Fibroblast of pulmonary artery (primary cell): ENCODE results near the gene LPAR1.

Experiments
- DNase-seq: peaks from one replicate; pipeline ENCODE4 v3.0.0-alpha.2; 2010; ENCODE audit warnings: low read depth
- H3K4me3 ChIP-seq: replicated peaks from 2 replicates; pipeline ENCODE4 v1.5.1; 2011; ENCODE audit warnings: low read depth, mild to moderate bottlenecking, control low read depth, low read length, moderate library complexity
- TF ChIP-seq, protein P1 (sequence below): IDR thresholded peaks from 2 replicates; pipeline ENCODE4 v1.5.1; 2011; ENCODE audit warnings: mild to moderate bottlenecking, control low read depth, low read length, inconsistent platforms; ENCODE audit errors: missing control alignments

LPAR1 gene

GRCh38 chr9:111034898-111035539 is 3.3 kb downstream of the LPAR1 start:
- TF ChIP-seq, protein P1, sequence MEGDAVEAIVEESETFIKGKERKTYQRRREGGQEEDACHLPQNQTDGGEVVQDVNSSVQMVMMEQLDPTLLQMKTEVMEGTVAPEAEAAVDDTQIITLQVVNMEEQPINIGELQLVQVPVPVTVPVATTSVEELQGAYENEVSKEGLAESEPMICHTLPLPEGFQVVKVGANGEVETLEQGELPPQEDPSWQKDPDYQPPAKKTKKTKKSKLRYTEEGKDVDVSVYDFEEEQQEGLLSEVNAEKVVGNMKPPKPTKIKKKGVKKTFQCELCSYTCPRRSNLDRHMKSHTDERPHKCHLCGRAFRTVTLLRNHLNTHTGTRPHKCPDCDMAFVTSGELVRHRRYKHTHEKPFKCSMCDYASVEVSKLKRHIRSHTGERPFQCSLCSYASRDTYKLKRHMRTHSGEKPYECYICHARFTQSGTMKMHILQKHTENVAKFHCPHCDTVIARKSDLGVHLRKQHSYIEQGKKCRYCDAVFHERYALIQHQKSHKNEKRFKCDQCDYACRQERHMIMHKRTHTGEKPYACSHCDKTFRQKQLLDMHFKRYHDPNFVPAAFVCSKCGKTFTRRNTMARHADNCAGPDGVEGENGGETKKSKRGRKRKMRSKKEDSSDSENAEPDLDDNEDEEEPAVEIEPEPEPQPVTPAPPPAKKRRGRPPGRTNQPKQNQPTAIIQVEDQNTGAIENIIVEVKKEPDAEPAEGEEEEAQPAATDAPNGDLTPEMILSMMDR = no peak
- H3K4me3 ChIP-seq = peak overlapping the region; percentile 8
- peak; percentile 51 for DNase-seq

DNA sequence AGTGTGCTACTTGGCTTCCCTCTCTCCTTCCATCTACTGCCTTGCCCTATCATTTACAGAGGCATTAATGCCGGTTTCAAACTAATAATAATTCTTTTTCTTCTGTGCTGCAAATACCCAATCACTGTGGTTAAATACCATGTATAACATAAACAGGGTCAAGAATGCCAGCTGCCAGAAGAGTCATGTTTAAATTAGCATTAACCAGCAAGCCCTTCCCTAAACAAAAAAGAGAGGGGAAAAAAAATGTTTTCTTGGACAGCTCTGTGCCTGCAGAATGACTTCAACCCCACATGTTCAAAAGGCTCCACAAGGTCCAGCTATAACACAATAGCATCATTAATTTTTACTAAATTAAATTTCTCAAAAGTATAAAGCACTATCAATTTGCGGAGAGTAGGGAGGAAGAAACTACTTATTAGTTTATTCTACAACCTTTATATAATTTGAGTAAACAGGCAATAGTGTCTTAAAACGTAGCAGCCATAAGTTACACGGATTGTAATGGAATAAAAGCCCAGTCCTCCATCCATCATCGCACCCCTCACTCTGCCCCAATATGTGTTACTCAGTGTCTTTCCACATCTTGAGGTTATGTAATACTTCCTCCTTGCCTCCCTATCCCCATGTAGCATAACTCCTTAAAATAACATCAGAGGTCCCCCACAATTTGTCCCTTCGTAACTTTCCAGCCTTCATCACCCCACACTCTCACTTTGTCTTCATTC is 3.9 kb downstream of the LPAR1 start:
- peak; percentile 38 for DNase-seq
- peak overlapping the region; percentile 8 for H3K4me3 ChIP-seq
- TF ChIP-seq, protein P1 = no peak

- no peak overlapping the region for H3K4me3 ChIP-seq
- peak; percentile 17 for DNase-seq
- TF ChIP-seq, protein P1 = no peak
These were observed 7.8 kb downstream of the LPAR1 start for GRCh38 chr9:111030492-111030891.

GRCh38 chr9:111029260-111029659 is 9.0 kb downstream of the LPAR1 start:
- TF ChIP-seq, protein P1 = no peak
- no peak for DNase-seq
- no peak overlapping the region for H3K4me3 ChIP-seq

DNA sequence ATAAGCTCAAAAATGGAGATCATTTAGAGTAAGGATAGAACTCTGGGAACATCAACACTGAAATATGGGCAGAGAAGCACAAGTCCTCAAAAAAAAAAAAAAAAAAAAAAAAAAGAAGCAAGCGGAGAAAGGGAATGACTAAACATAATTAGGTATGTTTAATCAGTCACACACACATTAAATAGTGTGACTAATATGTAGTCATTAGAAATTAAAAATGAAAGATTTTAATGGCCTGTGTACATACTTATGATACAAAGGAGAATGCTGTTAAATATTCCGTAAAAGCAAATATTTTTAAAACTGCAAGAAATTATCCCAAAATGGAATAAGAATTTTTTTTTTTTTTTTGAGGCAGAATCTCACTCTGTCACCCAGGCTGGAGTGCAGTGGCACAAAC is 10.5 kb downstream of the LPAR1 start:
- H3K4me3 ChIP-seq = no peak overlapping the region
- DNase-seq = no peak
- TF ChIP-seq, protein P1 = no peak

DNA sequence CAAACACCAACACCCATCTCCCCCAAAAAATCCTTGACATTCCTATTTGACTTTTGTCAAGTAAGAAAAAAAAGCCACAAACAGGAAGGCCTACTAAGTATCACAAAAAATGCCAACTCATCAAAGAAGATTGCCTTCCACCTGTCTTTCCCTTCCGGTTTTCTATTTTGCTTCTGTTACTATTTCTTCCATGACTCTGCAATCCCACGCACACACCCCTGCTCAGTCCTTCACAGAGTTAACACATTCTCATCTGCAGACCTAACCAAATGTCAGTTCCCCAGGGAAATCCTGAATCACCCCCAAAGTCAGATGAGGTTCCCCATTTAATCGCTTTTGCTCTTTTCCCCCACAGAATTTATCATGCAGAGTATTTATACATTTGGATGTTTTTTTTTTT is 15.1 kb downstream of the LPAR1 start:
- TF ChIP-seq, protein P1 = no peak
- DNase-seq = no peak
- H3K4me3 ChIP-seq = no peak overlapping the region
